Upper lobe of left lung (tissue), 6 donors: ENCODE results near the gene N4BP2L1. TPM values are rescaled to one million over a fixed set of nuclear protein-coding genes. Genes with fewer than 3 reads are reported as not detected.
A peak's percentile ranks its signal among the peaks of the same experiment; 100 is the strongest.
"Not testable (repeated sequence)": the region's sequence is repeated elsewhere in the genome, so short reads cannot be mapped to it uniquely, and the experiment has no call there.

Experiments used
- ATAC-seq, 2 donors: fragments of 200-7000 bp; cut with Tn5 transposase; one replicate each; pipeline ENCODE4 v1.9.1; 2022; ENCODE audit warnings: mild to moderate bottlenecking in 2 of 2, moderate library complexity in 2 of 2; ENCODE audit not compliant: low FRiP score in 2 of 2
- DNase-seq, 2 donors: peaks; one replicate each; pipeline ENCODE4 v3.0.0-alpha.2; 2019 to 2020
- H3K27ac ChIP-seq, 4 donors: fragments of 200-600 bp; sonication (generic); one replicate each; pipeline ENCODE4 v1.5.1; 2016 to 2019
- H3K27me3 ChIP-seq, 4 donors: fragments of 200-600 bp; sonication (generic); one replicate each; pipeline ENCODE4 v1.5.1; 2017 to 2019
- H3K36me3 ChIP-seq, 4 donors: fragments of 200-600 bp; sonication (generic); one replicate each; pipeline ENCODE4 v1.5.1; 2016 to 2019
- H3K4me1 ChIP-seq, 4 donors: fragments of 200-600 bp; sonication (generic); one replicate each; pipeline ENCODE4 v1.5.1; 2018 to 2019
- H3K4me3 ChIP-seq, 4 donors: fragments of 200-600 bp; sonication (generic); one replicate each; pipeline ENCODE4 v1.5.1; 2017 to 2019; ENCODE audit warnings: mild to moderate bottlenecking in 2 of 4, moderate library complexity in 1 of 4
- H3K9me3 ChIP-seq, 4 donors: fragments of 200-600 bp; sonication (generic); one replicate each; pipeline ENCODE4 v1.5.1; 2018 to 2019
- CTCF ChIP-seq, 6 experiments: fragments of 450-650 bp in 4 of 6; fragments of 200-600 bp in 2 of 6; sonication (generic) in 2 of 6; IDR thresholded peaks; one replicate each; pipeline ENCODE4 v1.5.1; 2016 to 2019; ENCODE audit warnings: antibody characterized with exemption in 6 of 6
- EP300 ChIP-seq, 4 donors: sonication (generic); formaldehyde crosslinking; IDR thresholded peaks; one replicate each; pipeline ENCODE4 v1.5.1; 2017; ENCODE audit warnings: antibody characterized with exemption in 4 of 4, control low read depth in 2 of 4
- POLR2A ChIP-seq, 4 donors: fragments of 450-650 bp; IDR thresholded peaks; one replicate each; pipeline ENCODE4 v1.5.1; 2016 to 2017; ENCODE audit warnings: antibody characterized with exemption in 4 of 4, mild to moderate bottlenecking in 2 of 4
- POLR2AphosphoS5 ChIP-seq, 2 donors: sonication (generic); formaldehyde crosslinking; IDR thresholded peaks; one replicate each; pipeline ENCODE4 v1.5.1; 2017; ENCODE audit warnings: antibody characterized with exemption in 2 of 2
- WGBS, 2 donors: methylation state at CpG; one replicate each; pipeline ENCODE4 v1.1.5; 2017 to 2018; 5-methylcytosine and 5-hydroxymethylcytosine counted together
- total RNA-seq, 6 donors: library from RNA; depleted of rRNA in 4 of 6; stranded (reverse); fragments of >200 nt in 4 of 6; gene quantifications; one replicate each; pipeline versions ENCODE4 v1.1.0 to v1.2.1, GENCODE V29; 2016 to 2021
- donor health status: DM: no; HTN: no; CAD: no; lungs with moderate emphysema.
- donor health status: DM: no; HTN: yes; CAD: no; lungs with severe emphysema.

N4BP2L1 gene
- total RNA-seq, 6 donors from 2014 or later = 15.0 to 46.3 (median 25.2) TPM

GRCh38 chr13:32376642-32377415, 51.1 kb downstream of the N4BP2L1 start:
- Histone ChIP-seq H3K4me3 (no peak overlapping the region), H3K36me3 (no peaks in the 10 kb centered on the region), H3K27me3 (no peaks in the 10 kb centered on the region), H3K27ac (no peak overlapping the region), H3K9me3 (no peaks in the 10 kb centered on the region), H3K4me1 (no peaks in the 10 kb centered on the region)
- WGBS, 2 donors = 69 to 71% methylated on average over 13 of the region's 13 CpGs
- DNase-seq (no peak), ATAC-seq (peak in 1 of 2 donors; percentile 67)
- TF ChIP-seq EP300 (IDR thresholded peaks at IDR 0.05) = no peak
- TF ChIP-seq POLR2AphosphoS5 (IDR thresholded peaks at IDR 0.05) = no peak
- TF ChIP-seq CTCF (IDR thresholded peaks at IDR 0.05) = no peak
- TF ChIP-seq POLR2A (IDR thresholded peaks at IDR 0.05) = no peak

- WGBS, 2 donors = 96 to 100% methylated on average over 2 of the region's 2 CpGs
- Histone ChIP-seq H3K4me3 (no peak overlapping the region), H3K36me3 (no peaks in the 10 kb centered on the region), H3K27ac (no peak overlapping the region), H3K9me3 (no peaks in the 10 kb centered on the region), H3K4me1 (no peaks in the 10 kb centered on the region), H3K27me3 (no peaks in the 10 kb centered on the region)
- ATAC-seq (no peak), DNase-seq (no peak)
- no peak for TF ChIP-seq POLR2AphosphoS5 (IDR thresholded peaks at IDR 0.05)
- TF ChIP-seq POLR2A (IDR thresholded peaks at IDR 0.05) = no peak
- TF ChIP-seq CTCF (IDR thresholded peaks at IDR 0.05) = no peak
- no peak for TF ChIP-seq EP300 (IDR thresholded peaks at IDR 0.05)
Measured at GRCh38 chr13:32370805-32371204, 57.1 kb downstream of the N4BP2L1 start.

- Histone ChIP-seq H3K27ac (no peak overlapping the region), H3K4me3 (no peak overlapping the region), H3K4me1 (no peaks in the 10 kb centered on the region), H3K9me3 (no peaks in the 10 kb centered on the region), H3K27me3 (no peaks in the 10 kb centered on the region), H3K36me3 (no peaks in the 10 kb centered on the region)
- WGBS, 2 donors = 63 to 82% methylated on average over 2 of the region's 2 CpGs
- ATAC-seq (no peak), DNase-seq (no peak)
- no peak for TF ChIP-seq POLR2AphosphoS5 (IDR thresholded peaks at IDR 0.05)
- no peak for TF ChIP-seq POLR2A (IDR thresholded peaks at IDR 0.05)
- TF ChIP-seq EP300 (IDR thresholded peaks at IDR 0.05) = no peak
- TF ChIP-seq CTCF (IDR thresholded peaks at IDR 0.05) = no peak
Measured at GRCh38 chr13:32362574-32362973, 65.4 kb downstream of the N4BP2L1 start.

GRCh38 chr13:32355935-32356334, 72.0 kb downstream of the N4BP2L1 start:
- 73 to 86% methylated on average over 8 of the region's 8 CpGs for WGBS, 2 donors
- H3K4me3 ChIP-seq, H3K27ac ChIP-seq, H3K9me3 ChIP-seq, ATAC-seq, H3K4me1 ChIP-seq, H3K36me3 ChIP-seq, H3K27me3 ChIP-seq: not testable (repeated sequence)
- peak in 1 of 2 donors; percentile 41 for DNase-seq

GRCh38 chr13:32354040-32354439, 73.9 kb downstream of the N4BP2L1 start:
- 100% methylated on average over 1 of the region's 1 CpG for WGBS, 2 donors
- H3K4me3 ChIP-seq = no peak overlapping the region
- no peaks in the 10 kb centered on the region for H3K36me3 ChIP-seq
- no peaks in the 10 kb centered on the region for H3K9me3 ChIP-seq
- H3K27ac ChIP-seq = no peak overlapping the region
- DNase-seq (no peak), ATAC-seq (no peak)
- TF ChIP-seq EP300 (IDR thresholded peaks at IDR 0.05) = no peak
- no peak for TF ChIP-seq POLR2AphosphoS5 (IDR thresholded peaks at IDR 0.05)
- no peak for TF ChIP-seq POLR2A (IDR thresholded peaks at IDR 0.05)
- no peak for TF ChIP-seq CTCF (IDR thresholded peaks at IDR 0.05)
- no peaks in the 10 kb centered on the region for H3K27me3 ChIP-seq
- H3K4me1 ChIP-seq = no peaks in the 10 kb centered on the region

GRCh38 chr13:32350839-32351441, 77.0 kb downstream of the N4BP2L1 start:
- not testable (repeated sequence) for H3K4me1 ChIP-seq, ATAC-seq
- 93 to 96% methylated on average over 15 of the region's 15 CpGs for WGBS, 2 donors

More at GRCh38 chr13:32350839-32351441, 77.0 kb downstream of the N4BP2L1 start:
- H3K27me3 ChIP-seq, H3K4me3 ChIP-seq, H3K36me3 ChIP-seq, H3K27ac ChIP-seq, DNase-seq, H3K9me3 ChIP-seq: not testable (repeated sequence)
